GM21447 (cell line): ENCODE measurements around the gene SLC8A1.

ENCODE experiments used
- ATAC-seq: cut with Tn5 transposase; IDR thresholded peaks from one replicate; pipeline ENCODE4 v1.9.1; 2021; ENCODE audit not compliant: unreplicated experiment

SLC8A1 gene

DNA sequence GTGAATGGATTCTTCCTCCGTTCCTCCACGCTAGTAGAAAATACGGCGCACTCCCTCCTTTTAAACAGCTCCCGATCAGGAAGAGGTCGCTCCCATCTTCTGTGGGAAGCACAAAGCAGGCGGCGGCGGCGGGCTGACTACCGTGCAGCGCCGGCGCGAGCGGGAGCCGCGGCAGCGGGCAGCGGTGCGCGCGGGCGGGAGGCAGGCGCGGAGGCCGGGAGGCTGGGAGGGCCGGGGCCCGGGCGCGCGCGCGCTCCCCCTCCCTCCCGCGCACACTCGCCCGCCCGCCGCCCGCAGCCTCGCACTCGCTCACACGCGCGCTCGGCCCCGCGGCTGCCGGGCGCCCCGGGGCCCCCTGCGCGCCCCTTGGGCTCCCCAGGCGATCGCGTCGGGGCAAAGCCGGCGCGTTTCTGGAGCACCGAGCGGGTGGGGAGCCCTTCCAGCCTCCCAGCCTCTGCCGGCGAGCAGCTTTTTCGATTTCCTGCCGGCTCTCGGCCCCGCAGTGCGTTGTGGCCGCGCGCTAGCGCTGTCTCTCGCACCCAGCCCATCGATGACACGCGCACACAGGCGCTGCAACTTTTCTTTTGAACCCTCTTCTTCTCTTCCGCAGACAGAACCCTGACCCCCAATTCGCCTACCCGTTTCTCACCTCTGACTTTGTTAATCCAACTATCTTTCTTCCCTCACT, at the start of gene SLC8A1:
TSS of gene SLC8A1 (minus strand) at position 173 of the 688 bp plus-strand sequence.
- no peak for ATAC-seq

DNA sequence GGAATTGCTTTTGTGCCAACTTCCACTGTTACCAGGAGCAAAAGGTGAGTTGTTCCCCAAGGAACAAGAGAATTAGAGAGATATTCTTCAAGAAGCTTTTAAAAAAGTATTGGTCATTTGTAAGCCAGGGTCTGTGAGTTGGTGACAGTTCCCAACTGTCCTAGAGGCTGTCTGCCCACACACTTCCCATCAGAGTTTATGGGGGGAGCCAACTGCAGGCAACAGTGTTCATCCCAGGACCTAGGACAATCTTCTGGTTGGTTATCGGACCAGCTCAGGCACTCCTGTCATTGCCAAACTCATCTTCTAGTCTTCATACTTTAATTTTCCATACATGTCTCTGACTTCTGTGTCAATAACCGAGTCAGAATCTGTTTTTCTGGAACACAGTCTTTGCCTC, 47.5 kb upstream of the SLC8A1 start:
- ATAC-seq: no peak

DNA sequence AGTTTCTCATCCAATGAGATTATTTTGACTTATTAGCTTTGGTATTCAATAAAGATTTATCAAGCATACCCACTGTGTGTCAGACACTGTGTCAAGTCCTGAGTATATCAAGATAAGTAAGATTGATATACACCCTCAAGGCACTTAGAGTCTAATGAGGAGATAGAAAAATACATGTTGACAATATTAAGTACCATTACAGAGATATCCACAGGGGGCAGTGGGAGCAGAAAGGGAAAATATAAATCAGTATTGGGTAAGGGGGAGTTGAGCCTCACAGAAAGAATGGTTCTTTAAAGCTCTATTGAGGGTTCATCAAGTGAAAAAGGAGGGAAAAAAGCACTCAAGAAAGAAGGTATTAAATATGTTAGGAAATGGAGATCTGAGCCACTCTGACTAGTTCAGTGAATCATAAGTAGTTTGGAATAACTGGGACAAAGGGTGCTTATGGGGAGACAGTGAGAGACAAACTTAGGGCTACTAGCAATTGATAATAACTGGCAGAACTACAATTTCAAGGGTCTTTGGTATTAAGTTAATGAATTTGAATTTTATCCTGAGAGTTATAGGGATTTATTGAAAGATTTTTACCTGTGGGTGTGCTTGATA, 45.5 kb upstream of the SLC8A1 start:
- ATAC-seq: no peak

DNA sequence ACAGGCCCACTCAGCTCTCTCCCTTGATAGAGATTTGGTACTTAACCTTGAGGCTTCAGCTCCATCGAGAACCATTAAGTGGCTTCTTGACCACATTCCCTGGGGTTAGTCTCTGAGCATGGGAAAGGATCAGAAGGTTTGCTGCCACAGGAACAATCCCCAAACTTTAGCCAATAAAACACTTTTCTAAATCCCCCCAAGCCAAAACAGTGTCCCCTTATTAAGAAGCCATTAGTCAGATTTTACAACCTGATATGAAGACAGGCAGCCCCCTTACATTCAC, 37.7 kb upstream of the SLC8A1 start:
- no peak for ATAC-seq

DNA sequence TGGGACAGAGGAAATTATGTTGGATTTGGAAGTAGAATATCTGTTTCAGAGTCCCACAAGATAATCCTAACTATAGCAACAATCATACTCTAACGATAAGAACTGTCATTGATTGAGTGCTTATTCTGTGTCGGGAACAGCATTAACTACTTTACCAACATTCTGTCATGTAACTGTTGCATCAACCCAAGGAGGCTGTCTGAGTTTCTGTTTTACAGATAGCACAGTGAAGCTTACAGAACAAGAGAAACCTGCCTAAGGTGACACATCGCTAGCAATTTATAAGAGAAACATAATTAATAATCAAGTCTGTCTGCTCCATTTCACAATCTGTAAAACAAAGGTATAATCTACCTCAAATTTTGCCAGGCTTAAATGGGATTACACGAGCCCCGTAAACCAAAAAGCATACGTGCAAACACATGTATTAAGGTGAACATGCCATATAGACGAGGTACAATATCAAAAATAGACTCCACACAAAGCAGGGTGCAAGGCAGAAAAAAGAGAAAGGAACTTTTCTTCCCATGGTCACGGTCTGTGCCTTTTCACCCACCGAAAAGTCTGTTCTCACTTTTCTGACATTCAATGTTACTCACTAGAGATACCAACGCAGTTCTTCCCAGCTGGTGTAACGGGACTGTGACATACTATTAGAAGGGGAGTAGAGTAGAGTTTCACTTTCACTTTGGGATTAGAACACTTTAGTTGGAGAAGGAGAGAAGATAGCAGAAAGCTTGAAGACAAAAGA, 37.2 kb upstream of the SLC8A1 start:
- ATAC-seq: no peak

DNA sequence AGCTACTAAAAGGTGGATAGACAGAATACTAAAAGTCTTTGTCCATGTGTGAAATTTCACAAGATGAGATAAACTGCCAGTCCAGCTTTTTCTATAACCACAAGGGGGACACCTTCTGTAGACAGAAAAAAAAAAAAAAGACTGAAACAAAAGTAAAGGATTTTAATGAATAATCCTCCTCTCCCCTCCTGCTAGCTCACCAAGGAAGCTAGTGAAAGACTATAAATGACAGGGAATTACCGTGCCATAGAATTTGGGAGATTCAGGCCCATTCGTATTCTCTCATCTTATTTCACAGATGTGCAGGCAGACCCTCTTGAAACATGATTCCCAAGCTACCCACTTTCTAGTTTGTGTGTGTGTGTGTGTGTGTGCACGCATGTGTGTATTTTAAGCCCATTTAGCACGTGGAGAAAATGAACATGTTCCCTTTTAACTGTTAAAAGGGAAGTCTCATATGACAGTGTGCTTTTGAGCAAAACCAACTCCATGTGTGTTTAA, 36.3 kb upstream of the SLC8A1 start:
- ATAC-seq: no peak

DNA sequence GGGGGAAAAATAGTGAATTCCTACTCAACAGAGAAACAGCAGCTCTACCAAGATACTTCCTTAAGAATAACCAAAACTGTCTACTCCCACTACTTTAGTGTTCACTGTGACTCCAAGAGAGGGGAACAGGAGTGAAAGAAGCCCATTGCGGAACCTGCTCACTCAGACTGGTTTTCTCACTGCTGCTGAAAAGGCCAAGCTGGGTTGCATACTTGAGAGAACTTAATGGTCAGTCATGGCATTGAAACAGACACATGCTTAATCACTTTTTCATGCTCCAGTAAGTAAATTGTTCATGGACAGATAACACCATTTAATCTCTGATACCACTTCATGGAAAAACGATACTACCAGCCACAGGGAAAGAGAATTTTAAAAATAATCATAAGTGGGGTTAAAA, 35.7 kb upstream of the SLC8A1 start:
- no peak for ATAC-seq

DNA sequence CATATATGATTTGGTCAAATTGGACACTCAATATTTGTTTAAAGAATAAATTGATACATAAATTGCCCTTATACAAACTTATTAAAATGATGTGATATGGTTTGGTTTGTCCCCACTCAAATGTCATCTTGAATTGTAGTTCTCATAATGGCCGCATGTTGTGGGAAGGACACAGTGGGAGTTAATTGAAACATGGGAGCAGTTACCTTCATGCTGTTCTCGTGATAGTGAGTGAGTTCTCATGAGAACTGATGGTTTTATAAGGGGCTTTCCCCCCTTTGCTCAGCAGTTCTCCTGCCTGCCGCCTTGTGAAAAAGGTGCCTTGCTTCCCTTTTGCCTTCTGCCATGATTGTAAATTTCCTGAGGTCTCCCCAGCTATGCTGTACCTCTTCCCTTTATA, 34.0 kb upstream of the SLC8A1 start:
- ATAC-seq: no peak

DNA sequence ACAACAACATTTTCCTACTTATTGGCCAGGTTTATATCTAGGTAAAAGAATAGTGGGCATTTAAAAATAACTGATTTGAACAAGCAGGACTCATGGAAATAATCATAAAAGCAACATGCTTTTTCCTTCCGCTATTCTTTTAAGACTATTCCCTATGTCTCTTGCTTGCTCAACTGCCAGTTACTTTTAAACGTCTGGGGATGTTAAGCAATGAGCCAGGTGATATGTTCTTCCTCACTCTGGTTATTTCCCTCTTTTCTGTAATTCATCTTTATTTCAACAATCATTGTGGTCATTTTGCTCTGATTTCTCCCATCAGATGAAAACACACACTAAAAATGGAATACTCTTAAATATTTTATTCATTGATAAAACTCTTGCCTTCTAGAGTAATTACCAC, 33.4 kb upstream of the SLC8A1 start:
- ATAC-seq: no peak

DNA sequence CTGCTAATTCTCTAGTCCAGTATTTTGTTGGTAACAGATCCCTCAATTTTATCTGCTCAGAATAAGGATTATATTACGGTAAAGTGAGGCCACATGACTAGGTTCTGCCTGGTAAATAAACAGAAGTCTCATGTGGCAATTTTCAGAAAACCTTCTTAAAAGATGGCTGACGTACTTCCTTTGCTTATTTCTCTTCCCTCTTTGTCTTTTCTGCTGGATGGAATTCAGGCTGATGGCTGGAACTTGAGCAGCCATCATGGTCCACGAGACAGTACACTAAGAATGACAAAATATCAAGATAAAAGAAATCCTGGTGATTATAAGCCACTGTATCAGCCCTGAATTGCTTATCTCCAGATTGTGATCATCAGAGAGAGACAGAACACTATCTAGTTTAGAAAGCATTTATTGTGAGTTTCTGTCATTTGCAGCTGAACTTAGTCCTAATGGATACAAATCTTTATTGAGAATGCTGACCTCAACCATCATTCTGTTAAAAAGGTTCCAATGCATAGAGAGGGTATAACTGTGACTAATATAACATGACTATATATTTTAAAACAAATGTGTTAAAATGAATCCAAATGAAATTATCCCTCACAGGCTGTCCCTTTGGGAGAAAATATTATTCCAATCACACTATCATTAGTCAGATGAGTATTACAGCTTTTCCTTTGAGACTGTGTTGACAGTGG, 31.8 kb upstream of the SLC8A1 start:
- ATAC-seq: no peak

DNA sequence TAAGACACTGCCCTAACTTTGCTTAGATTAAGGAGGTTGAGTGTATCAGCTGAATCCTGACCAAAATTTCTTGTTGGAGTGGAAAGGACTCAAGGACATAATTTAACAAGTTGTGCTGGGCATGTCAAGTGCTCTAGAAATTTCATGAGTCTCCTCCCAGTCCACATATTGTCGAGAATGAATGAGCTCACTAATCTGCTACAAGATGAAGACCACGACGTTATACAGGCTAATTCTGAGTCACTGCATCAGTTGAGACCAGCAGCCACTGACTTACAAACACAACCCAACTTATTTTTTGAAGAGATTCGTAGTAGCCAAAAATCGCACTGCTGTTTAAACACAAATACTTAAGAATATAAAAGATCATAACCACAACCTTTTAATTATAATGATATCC, 28.7 kb upstream of the SLC8A1 start:
- ATAC-seq: no peak

DNA sequence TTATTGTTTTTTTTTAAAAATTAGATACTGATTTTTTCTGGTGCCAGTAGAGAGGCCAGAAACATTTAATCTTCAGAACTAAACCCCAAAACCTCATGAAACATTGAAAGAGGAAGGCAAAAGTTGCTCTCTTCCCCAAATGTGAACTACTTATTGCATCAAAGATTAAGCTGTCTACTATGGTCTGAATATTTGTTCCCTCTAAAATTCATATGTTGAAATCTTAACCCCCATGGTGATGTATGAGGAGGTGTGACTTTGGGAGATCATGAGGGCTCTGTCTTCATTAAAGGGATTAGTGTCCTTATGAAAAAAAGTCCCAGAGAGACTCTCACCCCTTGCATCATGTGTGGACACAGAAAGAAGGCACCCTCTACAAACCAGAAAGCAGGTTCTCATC, 28.2 kb upstream of the SLC8A1 start:
- no peak for ATAC-seq

DNA sequence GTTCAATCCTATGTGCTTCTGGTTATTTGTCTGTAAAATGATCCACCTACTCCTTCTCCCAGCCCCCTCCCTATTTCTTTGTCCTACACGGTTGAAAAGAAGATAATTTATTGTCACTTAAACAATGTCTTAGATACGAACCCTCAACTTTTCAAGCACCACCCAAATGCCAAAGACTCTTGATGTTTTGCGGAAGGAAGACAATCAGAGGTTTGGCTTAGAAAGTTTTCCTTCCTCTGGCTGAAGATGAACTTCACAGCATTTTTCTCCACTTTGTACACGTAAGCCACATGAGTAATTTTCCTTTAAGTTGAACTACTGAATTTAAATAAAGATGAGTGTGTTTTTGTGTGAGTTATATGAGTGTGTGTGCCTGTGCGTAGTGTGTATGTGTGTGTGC, 25.5 kb upstream of the SLC8A1 start:
- no peak for ATAC-seq

DNA sequence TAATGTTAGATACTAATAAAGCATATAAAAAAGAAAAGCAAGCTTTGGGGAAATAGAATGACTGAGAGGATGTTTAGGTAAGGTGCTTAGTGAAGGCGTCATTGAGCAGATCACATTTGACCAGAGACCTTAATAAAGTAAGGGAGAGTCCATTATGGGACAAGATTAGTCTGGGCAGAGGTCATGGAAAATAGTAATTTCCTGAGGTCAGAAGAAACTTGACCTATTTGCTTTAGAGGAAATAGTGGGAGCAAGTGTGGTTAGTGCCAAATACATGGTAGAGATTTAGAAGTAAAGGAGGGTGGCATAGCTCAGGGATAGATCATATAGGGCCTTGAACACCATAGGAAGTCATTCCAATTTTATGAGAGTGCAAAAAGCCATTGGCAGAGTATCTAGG, 24.5 kb upstream of the SLC8A1 start:
- ATAC-seq: no peak

DNA sequence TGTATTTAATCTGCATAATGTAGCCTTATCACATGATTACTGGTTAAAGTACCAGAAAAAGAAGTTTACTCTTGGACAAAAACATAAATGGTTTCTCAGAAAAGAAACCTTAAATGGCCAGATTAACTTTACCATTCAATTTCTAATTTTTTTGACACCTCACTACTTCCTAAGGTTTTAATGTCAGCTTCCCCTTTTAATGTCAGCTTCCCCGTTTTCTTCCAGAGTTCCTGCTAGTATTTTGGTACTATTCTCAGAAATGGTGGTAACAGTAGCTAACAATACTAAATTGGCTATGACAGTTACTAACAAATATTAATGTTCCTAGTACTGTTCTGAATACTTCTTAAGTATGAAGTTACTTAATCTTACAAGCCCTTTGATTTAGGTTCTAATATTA, 22.4 kb upstream of the SLC8A1 start:
- no peak for ATAC-seq

DNA sequence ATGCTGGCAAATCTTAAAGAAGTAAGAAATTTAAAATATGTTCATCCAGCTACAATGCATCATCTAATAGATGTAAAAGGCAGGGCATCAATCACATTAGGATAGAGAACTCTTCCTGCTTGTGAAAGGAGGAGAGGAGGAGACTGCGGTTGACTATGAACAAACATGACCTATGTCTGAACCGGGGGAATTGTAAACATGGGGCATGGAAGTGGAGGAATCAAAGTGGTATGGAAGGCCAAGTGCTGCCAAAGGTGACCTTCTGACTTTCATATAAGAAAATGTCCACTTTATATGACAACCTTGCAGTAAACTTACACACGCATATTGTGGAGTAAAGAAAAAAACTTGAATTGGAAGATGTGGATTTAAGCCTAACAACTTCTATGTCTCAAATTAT, 20.0 kb upstream of the SLC8A1 start:
- ATAC-seq: no peak

DNA sequence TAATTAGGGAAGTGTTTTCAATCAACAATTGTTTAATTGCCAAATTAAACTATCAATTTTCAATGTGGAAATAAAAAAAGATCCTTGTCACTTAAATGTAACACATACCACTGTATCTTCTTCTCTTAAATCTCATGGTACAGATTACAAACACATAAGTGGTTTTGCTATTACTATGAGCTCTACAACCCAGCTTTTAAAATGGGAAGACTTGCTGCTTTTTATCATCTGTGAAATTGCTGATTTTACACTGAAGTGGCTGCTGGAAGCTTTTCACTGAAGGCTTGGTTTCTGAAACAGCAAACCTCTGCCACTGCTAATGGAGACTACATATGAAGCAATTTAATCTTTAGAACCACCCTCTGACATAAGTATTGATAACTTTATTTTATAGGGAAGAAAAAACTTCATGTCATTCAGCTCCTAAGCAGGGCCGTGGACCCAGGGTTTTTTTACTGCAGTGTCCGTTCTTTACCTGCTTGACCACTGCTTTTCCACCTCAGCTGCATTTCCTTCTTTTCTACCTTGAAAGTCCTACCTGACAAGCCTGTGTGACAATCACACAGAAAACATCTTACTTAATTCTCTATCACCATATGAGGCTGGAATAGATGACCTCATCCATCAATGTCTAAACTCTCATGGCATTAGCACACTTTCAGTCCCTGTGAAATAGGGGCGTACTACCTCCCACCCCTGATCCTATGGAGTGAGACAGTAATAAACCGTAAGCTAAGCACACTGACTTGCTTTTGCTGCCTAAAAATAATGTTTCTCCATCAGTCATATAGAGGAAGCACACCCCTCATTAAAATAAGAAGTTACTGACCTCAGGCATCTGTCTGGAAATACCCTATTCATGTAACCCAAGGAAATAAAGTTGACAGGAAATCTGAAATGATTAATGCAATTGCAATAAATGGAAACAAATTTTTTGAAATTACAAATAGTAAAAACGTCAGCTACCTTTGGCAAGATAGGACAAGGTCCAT, 19.2 kb upstream of the SLC8A1 start:
- no peak for ATAC-seq

DNA sequence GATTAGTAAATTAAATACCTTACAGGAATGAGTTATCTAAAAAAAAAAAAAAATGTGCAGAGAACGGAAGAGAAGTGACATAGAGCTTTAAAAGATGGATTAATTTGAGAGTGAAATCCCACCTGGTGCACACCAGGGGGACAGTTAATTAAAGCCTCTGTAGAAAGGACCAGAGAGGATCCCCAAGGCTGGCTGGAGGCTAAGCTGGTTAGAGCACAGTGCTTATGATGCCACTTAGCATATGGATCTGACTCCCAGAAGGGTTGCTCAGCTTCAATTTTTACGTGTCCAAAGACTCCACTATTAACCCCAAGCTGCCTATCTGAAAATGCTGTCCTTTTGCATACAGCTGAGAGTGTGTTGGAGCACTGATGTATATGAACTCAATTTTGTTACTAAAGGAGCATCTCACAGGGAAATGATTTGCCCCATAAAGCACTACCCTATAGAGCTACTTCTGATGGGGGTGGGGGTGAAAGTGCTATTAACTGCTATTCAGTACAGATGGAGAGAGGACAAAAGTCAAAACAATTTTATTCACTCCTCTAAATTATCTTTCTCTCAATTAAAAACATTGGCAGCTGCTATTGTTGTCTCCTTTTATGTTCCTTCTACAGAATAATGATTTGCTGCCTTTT, 15.2 kb upstream of the SLC8A1 start:
- ATAC-seq: no peak

DNA sequence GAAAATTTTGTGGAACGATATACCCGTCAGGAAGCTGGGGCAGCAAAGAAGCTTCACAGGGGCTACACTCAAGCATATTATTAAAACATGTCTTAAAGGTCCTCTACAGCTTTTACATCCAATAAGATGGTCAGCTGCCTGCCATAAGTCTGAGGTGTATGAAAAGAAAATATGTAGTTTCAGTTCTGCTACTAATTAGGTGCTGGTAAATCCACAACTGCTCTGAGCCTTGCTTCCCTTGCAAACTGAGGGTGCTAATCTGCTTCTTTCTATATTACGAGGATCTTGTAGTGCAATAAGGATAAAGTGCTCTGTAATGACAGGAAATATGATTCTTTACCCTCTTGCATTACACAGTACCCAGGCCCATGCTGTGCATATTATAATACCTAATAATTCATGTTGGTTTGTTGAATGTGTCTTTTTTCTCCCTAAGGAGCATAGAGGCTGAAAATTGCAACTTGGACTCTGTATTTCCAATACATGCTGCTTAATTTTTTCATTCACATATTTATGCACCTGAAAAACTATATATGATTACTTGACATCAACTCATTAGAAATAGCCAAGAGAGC, 14.5 kb upstream of the SLC8A1 start:
- ATAC-seq: no peak

DNA sequence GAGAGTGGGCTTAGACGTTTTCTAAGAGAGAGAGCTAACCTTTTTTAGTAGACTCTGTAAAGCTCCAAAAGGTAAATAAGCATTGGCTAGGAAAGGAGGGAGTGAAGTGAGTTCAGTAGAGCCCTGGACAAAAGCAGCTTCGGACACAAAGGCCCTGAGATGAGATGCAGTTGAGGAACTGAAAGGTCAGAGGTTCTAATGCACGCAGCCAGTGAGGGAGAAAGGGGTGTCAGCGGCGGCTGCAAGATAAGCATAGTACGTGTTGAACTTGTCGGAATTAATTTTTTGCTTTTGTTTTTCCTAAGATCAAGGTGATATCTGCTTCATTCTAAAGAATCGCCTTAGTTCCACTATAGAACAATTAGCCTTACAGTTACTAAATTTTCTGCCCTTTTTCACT, 11.2 kb upstream of the SLC8A1 start:
- ATAC-seq: no peak
